Right kidney (tissue), 1 donor: ENCODE results near the gene MGRN1.

Source experiments
- DNase-seq: peaks from one replicate; pipeline ENCODE4 v3.0.0-alpha.2; 2016

MGRN1 gene

GRCh38 chr16:4654011-4654963 lies 29.7 kb downstream of the MGRN1 start:
- DNase-seq: no peak

- DNase-seq: no peak
These were observed 30.5 kb downstream of the MGRN1 start for GRCh38 chr16:4654964-4655590.

DNA sequence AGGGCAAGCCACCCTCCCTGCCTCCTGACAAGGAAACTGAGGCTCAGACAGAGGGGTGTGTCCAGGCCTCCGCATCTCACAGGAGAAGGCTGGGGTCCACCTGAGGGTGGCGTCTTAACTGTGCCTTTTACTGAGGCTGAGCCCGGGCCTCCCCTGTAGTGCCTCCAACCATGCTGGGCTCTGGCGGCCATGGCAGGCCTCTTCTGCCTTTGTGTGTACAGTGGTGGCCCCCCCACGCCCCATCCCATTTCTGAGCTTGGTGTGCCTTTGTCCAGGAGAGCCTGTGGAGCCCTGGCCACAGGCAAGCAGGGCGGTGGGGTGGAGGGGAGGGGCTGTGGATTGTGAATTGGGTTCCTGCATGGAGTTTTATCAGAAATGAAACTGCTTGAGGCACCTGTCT lies 31.2 kb downstream of the MGRN1 start:
- DNase-seq: no peak

DNA sequence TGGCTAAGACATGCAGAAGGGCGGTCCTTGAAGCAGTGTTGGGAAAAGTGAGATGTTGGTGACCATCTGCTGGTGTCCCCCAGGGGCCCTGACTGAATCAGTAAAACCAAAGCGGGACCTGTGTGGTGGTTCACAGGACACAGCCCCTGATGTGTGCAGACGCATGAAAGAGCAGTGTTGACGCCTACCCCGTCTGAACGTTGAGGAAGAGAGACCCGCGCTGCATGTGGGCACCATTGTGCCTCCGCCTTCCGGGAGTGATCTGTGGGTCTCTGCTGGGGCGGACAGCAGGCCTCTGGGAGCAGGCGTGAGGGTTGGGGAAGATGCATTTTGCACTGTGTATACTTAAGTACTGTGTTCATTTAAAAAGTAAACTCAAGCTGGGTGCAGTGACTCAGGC lies 31.6 kb downstream of the MGRN1 start:
- no peak for DNase-seq

GRCh38 chr16:4656695-4657686 lies 32.4 kb downstream of the MGRN1 start:
- no peak for DNase-seq

DNA sequence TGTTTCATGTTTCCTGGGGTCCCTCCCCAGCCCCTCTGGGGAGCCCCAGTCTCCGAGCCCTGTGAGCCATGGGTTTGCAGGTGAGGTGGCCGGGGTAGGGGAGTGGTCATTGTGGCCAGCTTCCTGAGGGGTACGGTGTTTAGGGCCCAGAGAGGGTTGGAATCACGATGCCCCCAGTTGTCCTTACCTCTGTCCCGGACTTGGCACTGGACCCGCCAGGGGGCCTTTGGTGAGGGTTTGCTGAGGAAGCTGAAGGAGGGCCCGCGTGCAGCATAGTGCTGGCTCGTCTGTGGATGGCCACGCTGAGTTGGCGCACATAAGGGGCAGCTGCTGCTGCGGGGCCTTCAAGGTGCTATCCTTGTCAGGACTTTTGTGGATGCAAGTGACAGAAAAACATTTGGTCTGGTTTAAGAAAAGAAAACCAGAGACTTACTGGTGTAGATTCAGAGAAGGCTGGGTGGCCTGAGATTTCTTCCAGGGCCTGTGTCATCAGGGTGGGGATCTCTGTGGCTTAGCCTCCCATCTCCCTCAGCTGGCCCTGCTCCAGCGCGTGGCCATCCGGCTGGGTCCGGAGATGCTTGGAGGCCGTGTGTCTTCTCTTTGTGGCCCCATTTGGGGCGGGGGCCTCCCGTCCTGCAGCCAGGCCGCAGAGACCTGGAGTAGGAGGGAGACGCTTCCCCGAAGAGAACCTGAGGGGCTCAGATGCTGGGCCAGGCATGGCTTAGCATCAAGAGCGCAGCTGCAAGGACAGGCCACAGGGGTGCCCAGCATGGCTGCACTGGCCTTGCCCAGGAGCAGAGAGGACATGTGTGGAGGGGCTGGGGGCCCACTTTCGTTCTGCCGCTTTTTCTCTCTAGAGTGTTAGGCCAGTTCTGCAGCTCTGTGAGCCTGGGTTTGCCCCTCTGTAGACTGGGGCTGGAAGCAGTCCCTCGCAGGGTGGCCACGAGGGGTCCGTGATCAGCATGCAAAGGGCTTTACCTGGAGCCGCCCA lies 35.0 kb downstream of the MGRN1 start:
- no peak for DNase-seq

DNA sequence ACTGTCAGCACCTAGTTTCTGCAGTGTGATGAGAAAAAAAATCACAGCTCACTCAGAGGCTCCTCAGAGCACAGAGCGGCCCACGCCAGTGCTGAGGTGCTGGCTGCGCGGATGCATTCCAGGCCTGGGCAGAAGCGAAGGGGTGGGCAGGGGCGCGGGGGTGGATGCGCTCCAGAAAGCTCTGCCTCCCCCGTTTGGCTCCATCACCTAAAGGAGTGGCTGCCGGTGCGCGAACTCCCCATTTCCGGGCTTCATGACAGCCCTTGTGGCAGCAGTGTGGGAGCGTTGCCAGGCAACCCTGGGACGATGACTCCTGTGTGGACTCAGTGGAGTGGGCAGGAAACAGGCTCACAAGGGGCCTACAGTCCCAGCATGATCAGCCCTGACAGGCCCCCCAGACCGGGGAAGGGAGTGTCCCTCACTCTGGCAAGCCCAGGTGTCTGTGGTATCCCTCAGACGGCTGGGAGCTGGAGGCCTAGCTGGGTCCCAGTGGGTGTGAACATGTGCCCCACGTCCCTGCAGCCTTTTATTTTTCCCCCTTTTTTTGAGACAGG lies 35.9 kb downstream of the MGRN1 start:
- DNase-seq: peak; percentile 63

DNA sequence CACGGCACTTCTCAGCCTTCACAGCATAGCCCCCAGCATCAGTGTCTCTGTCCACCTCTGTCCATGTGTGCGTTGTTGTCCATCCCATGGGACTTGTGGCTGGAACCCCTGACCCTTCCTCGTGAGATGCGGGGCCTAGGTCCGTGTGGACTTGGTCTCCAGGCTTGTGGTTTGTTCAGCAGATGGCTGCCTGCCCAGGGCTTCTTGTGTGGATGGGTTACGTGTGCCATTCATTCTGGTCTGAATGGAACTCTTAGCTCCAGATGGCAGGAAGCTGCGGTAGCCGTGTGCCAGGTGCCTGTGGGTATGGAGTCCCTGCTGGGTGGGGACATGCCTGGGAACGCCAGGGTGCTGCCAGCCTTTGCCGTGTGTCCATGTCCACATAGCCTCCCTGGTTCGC lies 37.0 kb downstream of the MGRN1 start:
- no peak for DNase-seq

GRCh38 chr16:4663465-4663776 lies 38.8 kb downstream of the MGRN1 start:
- no peak for DNase-seq

DNA sequence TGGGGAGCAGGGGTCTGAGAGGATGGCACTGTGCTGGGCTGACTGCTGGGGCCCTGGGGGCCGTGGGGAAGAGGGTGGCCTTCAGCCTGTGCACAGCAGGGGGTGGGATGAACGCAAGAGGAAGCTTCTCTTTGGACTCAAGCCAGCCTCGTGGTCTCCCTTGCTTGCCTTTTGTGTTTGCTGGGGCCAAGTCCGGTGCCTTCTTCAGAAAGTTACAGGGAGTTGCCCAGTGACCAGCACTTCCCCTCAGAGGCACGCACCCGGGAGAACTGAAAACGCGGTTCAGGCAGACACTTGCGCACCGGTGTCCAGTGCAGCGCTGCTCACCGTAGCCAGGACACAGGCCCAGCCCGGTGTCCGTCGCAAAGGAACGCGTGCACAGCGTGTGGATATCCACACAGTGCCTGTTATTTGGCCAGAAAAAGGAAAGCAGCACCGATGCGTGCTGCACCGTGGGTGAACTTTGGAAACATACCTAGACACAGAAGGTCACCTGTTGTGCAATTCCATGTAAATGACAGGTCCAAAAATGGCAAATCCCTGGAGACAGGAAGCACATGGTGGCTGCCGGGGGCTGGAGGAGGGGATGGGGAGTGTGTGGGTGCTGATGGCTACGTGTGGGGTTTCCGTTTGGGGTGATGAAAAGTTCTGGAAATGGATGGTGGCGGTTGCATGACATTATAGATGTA lies 39.3 kb downstream of the MGRN1 start:
- DNase-seq: no peak

GRCh38 chr16:4664538-4665418 lies 40.2 kb downstream of the MGRN1 start:
- DNase-seq: no peak

- DNase-seq: no peak
These were observed 42.0 kb downstream of the MGRN1 start for GRCh38 chr16:4666537-4667202.

- DNase-seq: no peak
These were observed 42.8 kb downstream of the MGRN1 start for GRCh38 chr16:4667203-4667963.

DNA sequence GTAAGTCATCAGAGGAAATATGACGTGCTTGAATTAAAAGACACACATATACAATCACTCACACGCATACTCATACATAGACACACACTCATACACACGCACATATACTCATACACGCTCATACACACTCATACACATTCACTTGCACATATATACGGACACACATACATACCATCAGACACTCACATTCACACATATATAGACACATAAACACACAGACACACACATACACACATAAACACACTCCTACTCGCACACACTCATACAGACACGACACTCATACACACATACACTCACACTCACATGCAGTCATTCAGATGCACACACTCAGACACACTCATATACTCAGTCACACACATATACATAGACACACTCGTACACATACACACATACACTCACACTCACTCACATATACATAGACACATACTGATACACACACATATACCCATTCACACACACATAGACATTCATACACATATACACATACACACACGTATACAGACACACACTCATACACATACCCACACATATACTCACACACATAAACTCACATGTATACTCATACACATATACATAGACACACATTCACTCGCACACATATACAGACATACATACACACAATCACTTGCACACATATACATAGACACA lies 43.8 kb downstream of the MGRN1 start:
- no peak for DNase-seq

DNA sequence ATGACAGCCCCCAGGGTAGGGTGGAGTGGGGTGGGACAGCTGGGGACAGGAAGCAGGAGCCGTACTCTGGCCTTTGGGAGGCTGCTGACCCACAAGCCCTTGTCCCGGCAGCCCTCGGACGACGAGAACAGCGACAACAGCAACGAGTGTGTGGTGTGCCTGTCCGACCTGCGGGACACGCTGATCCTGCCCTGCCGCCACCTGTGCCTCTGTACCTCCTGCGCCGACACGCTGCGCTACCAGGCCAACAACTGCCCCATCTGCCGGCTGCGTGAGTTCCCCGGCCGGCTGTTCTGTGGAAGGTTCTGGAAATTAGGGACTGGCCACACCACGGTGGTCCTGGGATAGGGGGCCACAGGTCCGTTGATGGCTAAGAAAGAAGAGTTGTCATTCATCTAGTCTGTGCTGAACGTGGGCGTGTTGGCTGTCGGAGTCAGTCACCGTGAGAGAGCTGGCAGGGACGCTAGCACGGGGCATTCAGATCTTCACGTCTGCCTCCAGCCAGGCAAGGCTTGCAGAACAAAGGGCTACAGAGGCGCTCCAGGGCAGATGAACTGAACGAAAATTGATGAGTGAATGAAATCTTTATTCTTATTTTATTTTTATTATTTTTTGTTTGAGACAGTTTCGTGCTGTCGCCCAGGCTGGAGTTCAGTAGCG lies 48.9 kb downstream of the MGRN1 start:
- no peak for DNase-seq

- no peak for DNase-seq
These were observed 50.4 kb downstream of the MGRN1 start for GRCh38 chr16:4674926-4675530.
